ENCODE measurements around the gene BYSL. TPM values are rescaled to one million over a fixed set of nuclear protein-coding genes. Genes with fewer than 3 reads are reported as not detected.

BYSL gene
- polyA plus RNA-seq, 2 of the 4 experiments (the other 2 are of a cell fraction), result 28.8 to 61.8 TPM

- ATAC-seq (no peak), DNase-seq (ENCODE audit: low read depth in 1 of 2, low spot score in 1 of 2) (no peak), FAIRE-seq (no peak)
- no peak overlapping the region for H3K4me2 ChIP-seq
- H3K4me1 ChIP-seq, result peaks cover 59% of the 10 kb centered on the region
- peak overlapping the region; percentile 77 to 95; a peak in 5 of 6 replicates for H3K27ac ChIP-seq
- POLR2A ChIA-PET, result no interaction called here
- WGBS (ENCODE audit: missing lambda C conversion rate), result 96% methylated on average over 4 of the region's 4 CpGs
- CTCF ChIA-PET, result no interaction called here
- no peaks in the 10 kb centered on the region for H3K9me3 ChIP-seq
- H3K4me3 ChIP-seq, result no peak overlapping the region
- TF ChIP-seq MAX (IDR thresholded peaks at IDR 0.05) (no peak), HOXB5 (CRISPR knock-in tag; IDR thresholded peaks at IDR 0.05) (no peak), GATA3 (IDR thresholded peaks at IDR 0.05; ENCODE audit: borderline replicate concordance) (no peak), CHD4 (IDR thresholded peaks at IDR 0.05; ENCODE audit: borderline replicate concordance) (no peak)
These were observed 38.7 kb downstream of the BYSL start for GRCh38 chr6:41960028-41960427.

GRCh38 chr6:41963371-41963770 lies 42.1 kb downstream of the BYSL start:
- no peak for DNase-seq (ENCODE audit: low read depth in 1 of 2, low spot score in 1 of 2)
- peak overlapping the region; percentile 95 to 97 for H3K27ac ChIP-seq
- no peak for FAIRE-seq
- no peak overlapping the region for H3K4me3 ChIP-seq
- H3K4me2 ChIP-seq, result peak overlapping the region; percentile 44
- peaks cover 72% of the 10 kb centered on the region for H3K4me1 ChIP-seq
- ChIA-PET POLR2A (interaction anchor here (0.8 to 0.9 kb wide), 2 partner anchors 175 to 176 kb away, joined by 3 to 4 read pairs; partner anchors contain the start of gene TOMM6), CTCF (interaction anchor here (1.2 to 3.7 kb wide), 4 partner anchors 80 to 177 kb away, joined by 3 to 20 read pairs (median 6); partner anchors contain the start of gene TOMM6)
- 47% methylated on average over 1 of the region's 1 CpG for WGBS (ENCODE audit: missing lambda C conversion rate)
- no peak for ATAC-seq
- TF ChIP-seq POLR2AphosphoS2 (conservative IDR thresholded peaks at IDR 0.05; ENCODE audit: low read length) (no peak), ATOH8 (CRISPR knock-in tag; IDR thresholded peaks at IDR 0.05; ENCODE audit: low read depth) (no peak), FOSL2 (IDR thresholded peaks at IDR 0.05) (no peak), FOSL2 (CRISPR knock-in tag; IDR thresholded peaks at IDR 0.05) (no peak), ZFP36 (IDR thresholded peaks at IDR 0.05; ENCODE audit: borderline replicate concordance, partially characterized antibody) (no peak), E2F6 (IDR thresholded peaks at IDR 0.05; ENCODE audit: borderline replicate concordance, low read depth) (no peak), CBX2 (IDR thresholded peaks at IDR 0.05; ENCODE audit: borderline replicate concordance, low read depth) (no peak)
- no peaks in the 10 kb centered on the region for H3K9me3 ChIP-seq

- peaks cover 79% of the 10 kb centered on the region for H3K4me1 ChIP-seq
- 51% methylated on average over 2 of the region's 2 CpGs for WGBS (ENCODE audit: missing lambda C conversion rate)
- ChIA-PET CTCF (interaction anchor here (1.2 to 3.7 kb wide), 4 partner anchors 79 to 178 kb away, joined by 3 to 20 read pairs (median 6); partner anchors contain the start of gene TOMM6), POLR2A (interaction anchor here (0.9 kb wide), 1 partner anchor 177 kb away, joined by 3 read pairs; the partner anchor contains the start of gene TOMM6)
- no peak overlapping the region for H3K4me3 ChIP-seq
- DNase-seq (ENCODE audit: low read depth in 1 of 2, low spot score in 1 of 2), result peak in 1 of 2 experiments; percentile 53
- peak overlapping the region; percentile 44 for H3K4me2 ChIP-seq
- H3K9me3 ChIP-seq, result no peaks in the 10 kb centered on the region
- TF ChIP-seq EHF (CRISPR knock-in tag; IDR thresholded peaks at IDR 0.05), result no peak
- no peak for TF ChIP-seq JUNB (IDR thresholded peaks at IDR 0.05)
- no peak for TF ChIP-seq RARB (CRISPR knock-in tag; IDR thresholded peaks at IDR 0.05)
- TF ChIP-seq USF2 (IDR thresholded peaks at IDR 0.05), result no peak
- TF ChIP-seq JUN (IDR thresholded peaks at IDR 0.05), result no peak
- TF ChIP-seq ESRRA (IDR thresholded peaks at IDR 0.05; ENCODE audit: borderline replicate concordance, low read length), result no peak
- H3K27ac ChIP-seq, result peak overlapping the region; percentile 95 to 97
- ATAC-seq, result no peak; a peak in 1 of 6 replicates
- FAIRE-seq, result no peak
These were observed 43.0 kb downstream of the BYSL start for GRCh38 chr6:41964201-41964887.
